Hepatocyte (in vitro differentiated cells): ENCODE results near the gene POTEF.
"Not testable (repeated sequence)": the region's sequence is repeated elsewhere in the genome, so short reads cannot be mapped to it uniquely, and the experiment has no call there.

ENCODE experiments used
- EZH2 ChIP-seq: fragments of 200-600 bp; sonication (generic); IDR thresholded peaks from 2 replicates; pipeline ENCODE4 v1.6.1; 2016; ENCODE audit warnings: antibody characterized with exemption, mild to moderate bottlenecking, borderline replicate concordance
- EZH2phosphoT487 ChIP-seq: fragments of 200-600 bp; sonication (generic); IDR thresholded peaks from one replicate; pipeline ENCODE4 v1.6.1; 2018; ENCODE audit warnings: antibody characterized with exemption, mild to moderate bottlenecking, low read depth, moderate library complexity; ENCODE audit not compliant: unreplicated experiment, severe bottlenecking
- TF ChIP-seq, protein P1 (sequence below): fragments of 200-600 bp; sonication (generic); IDR thresholded peaks from 2 replicates; pipeline ENCODE4 v1.5.1; 2016; ENCODE audit warnings: antibody characterized with exemption, mild to moderate bottlenecking; ENCODE audit not compliant: poor library complexity

DNA sequence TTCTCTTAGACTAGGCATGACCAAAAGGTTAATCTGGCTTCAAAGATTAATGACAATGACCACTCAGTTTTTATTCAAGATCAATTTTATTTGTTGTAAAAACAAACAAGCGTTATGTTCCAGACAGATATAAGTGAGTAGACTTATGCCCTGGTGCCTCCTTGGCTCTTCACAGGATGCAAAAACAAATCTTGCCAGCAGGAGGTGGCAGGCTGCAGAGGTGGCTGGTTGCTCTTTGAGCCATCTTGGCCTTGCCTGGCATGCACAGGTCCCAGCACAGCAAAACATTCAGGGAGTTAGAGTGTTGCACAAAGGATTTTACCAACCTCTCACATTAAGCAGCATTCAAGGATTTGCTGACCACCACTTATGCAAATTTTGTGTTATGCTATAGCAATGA, 103.1 kb downstream of the POTEF start:
- TF ChIP-seq, protein P1, sequence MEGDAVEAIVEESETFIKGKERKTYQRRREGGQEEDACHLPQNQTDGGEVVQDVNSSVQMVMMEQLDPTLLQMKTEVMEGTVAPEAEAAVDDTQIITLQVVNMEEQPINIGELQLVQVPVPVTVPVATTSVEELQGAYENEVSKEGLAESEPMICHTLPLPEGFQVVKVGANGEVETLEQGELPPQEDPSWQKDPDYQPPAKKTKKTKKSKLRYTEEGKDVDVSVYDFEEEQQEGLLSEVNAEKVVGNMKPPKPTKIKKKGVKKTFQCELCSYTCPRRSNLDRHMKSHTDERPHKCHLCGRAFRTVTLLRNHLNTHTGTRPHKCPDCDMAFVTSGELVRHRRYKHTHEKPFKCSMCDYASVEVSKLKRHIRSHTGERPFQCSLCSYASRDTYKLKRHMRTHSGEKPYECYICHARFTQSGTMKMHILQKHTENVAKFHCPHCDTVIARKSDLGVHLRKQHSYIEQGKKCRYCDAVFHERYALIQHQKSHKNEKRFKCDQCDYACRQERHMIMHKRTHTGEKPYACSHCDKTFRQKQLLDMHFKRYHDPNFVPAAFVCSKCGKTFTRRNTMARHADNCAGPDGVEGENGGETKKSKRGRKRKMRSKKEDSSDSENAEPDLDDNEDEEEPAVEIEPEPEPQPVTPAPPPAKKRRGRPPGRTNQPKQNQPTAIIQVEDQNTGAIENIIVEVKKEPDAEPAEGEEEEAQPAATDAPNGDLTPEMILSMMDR: not testable (repeated sequence)
- TF ChIP-seq EZH2, EZH2phosphoT487: not testable (repeated sequence)
